Measurements from ENCODE around the gene NIPAL3. TPM values are rescaled to one million over a fixed set of nuclear protein-coding genes. Genes with fewer than 3 reads are reported as not detected.
"Not testable (repeated sequence)": the region's sequence is repeated elsewhere in the genome, so short reads cannot be mapped to it uniquely, and the experiment has no call there.

NIPAL3 gene
- total RNA-seq, 1 donor from 2014 or later = 12.0 TPM

- no peak for DNase-seq
Measured at GRCh38 chr1:24424207-24424606, 8.6 kb downstream of the NIPAL3 start.

DNA sequence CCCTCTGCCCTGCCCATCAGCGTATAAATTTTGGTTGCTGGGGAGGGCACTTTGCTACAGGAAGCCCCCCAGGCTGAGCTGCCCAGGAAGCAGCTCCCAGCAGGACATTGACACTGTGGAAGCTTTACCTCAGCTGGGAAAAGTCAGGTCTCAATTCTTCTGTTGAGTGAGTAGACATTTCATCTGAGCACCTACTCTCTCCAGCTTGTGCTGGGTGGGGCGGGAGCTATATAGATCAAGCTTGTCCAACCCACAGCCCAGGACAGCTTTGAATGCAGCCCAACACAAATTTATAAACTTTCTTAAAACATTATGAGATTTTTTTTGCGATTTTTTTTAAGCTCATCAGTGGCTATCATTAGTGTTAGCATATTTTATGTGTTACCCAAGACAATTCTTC, 9.4 kb downstream of the NIPAL3 start:
- DNase-seq = no peak

DNA sequence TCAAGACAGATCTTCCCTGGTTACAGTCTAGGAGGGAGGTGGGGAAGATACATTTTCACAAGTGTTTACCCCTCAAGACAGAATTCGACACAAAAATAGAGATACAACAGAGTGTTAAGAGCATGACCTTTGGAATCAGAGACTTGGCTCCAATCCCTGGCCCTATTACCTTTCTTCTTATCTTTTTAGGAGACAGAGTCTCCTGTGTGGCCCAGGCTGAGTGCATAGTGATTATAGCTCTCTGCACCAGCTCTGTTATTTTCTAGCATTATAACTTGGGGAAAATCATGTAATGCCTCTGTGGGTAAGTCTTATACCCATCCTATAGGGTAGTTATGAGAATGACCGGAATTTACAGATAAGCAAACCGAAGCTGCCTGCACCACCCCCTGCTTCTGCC, 9.8 kb downstream of the NIPAL3 start:
- DNase-seq = no peak

- DNase-seq = no peak
Measured at GRCh38 chr1:24425922-24426321, 10.3 kb downstream of the NIPAL3 start.

DNA sequence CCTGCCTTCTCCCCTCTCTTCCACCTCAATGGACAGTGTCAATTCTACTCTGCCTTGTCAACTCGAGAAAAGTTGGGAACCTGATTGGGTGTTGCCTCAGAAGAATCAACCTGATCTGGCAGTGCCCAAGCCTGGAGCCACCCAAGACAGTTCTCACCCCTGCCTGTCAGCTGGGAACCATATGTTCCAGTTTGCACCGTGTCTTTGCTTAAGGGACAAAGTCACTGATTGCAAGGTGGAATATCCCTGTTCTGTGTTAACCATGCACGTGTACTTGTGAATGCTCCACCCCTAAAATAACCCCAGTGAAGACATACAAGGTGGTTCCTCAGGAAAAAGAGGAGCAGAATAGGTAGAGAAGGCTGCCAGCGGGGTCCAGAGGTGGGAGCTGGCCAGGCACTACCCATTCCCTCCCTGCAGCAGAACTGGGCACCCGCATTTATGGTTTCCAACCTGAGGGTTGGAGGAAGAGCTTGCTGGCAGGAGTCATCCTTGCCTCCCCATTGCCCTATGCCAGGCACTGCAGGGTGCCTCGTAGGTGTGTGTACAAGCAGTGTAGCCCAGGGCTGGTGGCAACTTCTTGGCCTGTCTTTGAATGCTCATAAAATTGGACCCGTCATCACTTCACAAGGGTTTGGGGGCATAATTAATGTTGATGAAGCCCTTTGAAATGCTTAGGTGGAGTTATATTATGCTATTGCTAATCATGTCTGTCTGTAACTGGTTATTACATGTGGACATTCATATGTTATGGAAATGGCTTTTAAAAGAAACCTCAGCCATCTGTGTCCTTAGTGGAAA, 11.3 kb downstream of the NIPAL3 start:
- no peak for DNase-seq

DNA sequence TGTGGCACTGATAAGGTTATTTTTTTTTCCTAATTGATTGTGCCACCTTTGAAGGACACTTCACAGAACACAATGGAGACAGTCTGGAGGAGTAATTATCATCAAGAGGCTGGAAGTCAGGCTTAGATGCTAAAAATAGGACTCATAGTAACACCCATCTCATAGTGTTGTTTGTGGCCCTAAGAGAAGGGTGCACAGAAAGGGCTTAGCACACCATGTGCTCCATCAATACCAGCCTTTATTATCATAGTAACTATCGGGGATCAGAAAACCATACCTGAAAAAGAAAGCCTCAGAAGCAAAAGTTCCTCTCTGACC, 11.9 kb downstream of the NIPAL3 start:
- DNase-seq = no peak

GRCh38 chr1:24435782-24436365, 20.3 kb downstream of the NIPAL3 start:
- no peak for DNase-seq

GRCh38 chr1:24437631-24438396, 22.2 kb downstream of the NIPAL3 start:
- DNase-seq = peak; percentile 35

GRCh38 chr1:24438423-24438901, 22.9 kb downstream of the NIPAL3 start:
- DNase-seq = peak; percentile 44

DNA sequence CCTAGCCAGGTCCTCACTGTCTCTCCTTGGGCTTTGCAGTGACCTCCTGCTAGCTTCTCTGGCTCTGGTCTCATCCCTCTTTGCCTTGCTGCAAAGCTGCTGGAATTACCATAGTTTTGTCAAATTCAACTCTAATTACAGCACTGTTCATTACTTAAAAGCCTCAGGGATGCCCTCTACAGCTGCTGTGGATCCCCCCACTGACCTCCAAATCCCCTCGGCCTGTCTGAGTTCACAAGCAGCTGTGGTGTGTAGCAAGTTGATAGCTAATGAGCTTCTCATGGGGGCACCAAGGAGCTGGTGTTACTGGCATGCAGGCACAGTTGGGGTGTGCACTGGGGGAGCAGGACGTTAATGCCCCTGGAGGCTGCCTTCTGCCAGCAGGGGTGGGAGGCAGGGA, 24.8 kb downstream of the NIPAL3 start:
- no peak for DNase-seq

DNA sequence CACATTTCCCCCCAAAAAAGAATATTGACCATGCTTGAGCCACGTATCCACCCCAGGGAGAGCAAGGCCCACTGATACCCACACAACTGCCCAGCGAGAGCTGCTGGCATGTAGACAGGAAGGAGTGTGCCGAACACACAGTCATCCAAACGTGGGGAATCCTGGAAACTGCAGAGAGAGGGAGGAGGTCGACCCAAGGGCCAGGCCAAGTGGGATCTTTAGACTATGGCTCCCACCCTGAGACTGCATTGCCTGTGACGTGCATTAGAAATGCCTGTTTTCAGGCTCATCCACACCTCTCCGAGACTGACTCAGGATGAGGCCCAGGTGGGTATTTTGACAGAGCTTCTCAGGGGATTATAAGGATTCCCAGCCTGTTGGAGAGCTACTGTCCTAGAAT, 25.9 kb downstream of the NIPAL3 start:
- no peak for DNase-seq

DNA sequence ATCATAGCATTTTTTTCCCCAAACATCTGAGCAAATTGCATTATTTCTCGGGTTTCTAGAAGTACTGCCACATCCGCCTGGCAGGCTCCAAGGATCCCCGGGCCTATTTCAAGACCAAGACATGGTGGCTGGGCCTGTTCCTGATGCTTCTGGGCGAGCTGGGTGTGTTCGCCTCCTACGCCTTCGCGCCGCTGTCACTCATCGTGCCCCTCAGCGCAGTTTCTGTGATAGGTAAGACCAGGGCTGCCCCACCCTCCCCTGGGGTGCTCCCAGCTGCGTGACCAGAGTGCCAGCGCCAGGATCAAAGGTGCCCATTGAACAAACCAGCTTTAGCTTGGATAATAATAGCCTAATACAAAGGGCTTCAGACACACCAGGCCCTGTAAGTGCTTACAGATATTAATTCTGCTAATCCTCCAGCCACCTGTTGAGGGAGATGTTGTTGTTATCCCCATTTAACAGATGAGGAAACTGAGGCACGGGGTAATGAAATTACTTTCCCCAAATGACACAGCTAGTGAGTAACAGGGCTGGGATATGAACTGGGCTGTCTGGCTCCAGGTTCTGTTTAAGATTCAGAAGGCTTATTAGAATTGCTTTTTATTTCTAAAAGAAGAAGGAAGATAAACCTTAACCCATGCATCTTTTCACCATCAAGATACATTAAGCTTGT, 26.5 kb downstream of the NIPAL3 start:
- no peak for DNase-seq

GRCh38 chr1:24442764-24443163, 27.2 kb downstream of the NIPAL3 start:
- no peak for DNase-seq

DNA sequence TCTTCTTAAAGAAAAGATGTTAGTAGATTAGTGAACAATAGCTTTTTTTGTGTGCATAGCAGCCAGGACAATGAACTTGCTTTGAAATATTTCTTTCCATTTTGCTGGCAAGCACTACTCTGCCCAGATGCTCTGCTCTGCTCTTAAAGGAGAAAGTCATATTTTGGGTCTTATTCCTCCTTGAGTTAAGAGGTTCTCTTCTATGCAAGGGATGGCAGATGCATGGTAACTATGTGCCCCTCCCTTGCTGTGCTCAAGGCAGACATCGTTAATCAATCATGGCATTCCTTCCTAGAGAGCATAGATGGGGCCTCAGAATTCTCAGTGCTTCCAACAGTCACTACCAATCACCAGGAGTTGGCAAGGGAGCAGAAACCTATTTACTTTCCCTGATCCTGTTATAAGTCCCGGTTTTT, 27.6 kb downstream of the NIPAL3 start:
- DNase-seq = peak; percentile 54

- not testable (repeated sequence) for DNase-seq
Measured at GRCh38 chr1:24446446-24446845, 30.8 kb downstream of the NIPAL3 start.

DNA sequence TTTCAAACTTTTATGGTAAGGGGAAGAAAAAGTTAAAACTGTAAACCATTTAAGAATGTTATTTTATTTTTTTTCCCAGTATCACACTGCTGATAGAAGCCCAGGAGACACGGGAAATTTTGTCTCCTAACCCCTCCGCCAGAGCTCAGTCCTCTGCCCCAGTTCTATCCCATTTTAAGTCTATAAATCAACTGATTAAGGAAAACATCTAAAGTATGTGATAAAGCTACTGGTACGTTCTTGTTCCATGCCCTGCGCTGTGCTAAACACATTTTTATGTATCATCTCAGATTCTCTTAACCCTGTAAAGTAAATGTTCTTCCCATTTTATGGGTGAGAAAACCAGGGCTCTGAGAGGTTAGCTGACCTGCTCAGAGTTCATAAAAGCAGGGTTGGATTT, 34.7 kb downstream of the NIPAL3 start:
- no peak for DNase-seq

GRCh38 chr1:24450857-24451397, 35.3 kb downstream of the NIPAL3 start:
- DNase-seq = no peak

GRCh38 chr1:24451746-24452145, 36.1 kb downstream of the NIPAL3 start:
- peak; percentile 49 for DNase-seq

DNA sequence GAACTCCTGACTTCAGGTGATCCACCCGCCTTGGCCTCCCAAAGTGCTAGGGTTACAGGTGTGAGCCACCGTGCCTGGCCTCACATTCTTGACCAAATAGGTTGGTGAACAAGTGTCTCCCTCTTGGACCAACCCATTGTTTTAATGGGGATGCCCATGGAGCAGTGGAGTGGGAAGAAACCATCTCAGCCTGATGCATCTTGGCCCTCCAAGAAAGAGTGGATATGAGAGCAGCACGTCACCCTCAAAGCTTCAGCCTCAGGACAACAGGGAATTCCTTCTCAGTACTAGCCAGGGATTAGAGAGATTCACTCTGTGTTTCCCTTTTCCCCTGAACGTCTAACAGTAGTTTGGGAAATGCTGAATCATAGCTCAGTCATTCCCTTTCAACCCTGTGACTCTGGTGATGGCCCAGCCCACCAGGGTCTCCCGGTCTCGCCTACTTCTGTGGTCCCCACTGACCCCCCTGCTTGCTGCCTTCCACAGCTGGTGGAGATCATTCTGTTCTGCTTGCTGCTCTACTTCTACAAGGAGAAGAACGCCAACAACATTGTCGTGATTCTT, 37.4 kb downstream of the NIPAL3 start:
- DNase-seq = no peak

DNA sequence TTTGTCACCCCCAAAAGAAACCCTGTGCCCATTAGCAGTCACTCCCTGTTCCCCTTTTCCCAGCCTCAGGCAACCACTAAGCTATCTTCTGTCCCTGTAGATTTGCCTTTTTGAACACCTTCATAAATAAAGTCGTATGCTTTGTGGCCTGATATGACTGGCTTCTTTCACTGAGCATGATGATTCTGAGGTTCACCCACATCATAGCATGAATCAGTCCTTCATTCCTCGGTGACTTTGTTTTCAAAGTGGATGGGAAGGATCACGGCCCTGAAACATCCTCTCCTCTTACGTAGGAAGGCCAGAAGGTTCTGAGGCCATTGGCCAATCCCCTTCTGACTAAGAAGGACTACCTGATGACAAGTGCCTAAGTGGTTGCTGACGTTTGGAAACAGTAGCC, 39.1 kb downstream of the NIPAL3 start:
- DNase-seq = no peak

- DNase-seq = no peak
Measured at GRCh38 chr1:24455272-24455671, 39.7 kb downstream of the NIPAL3 start.

DNA sequence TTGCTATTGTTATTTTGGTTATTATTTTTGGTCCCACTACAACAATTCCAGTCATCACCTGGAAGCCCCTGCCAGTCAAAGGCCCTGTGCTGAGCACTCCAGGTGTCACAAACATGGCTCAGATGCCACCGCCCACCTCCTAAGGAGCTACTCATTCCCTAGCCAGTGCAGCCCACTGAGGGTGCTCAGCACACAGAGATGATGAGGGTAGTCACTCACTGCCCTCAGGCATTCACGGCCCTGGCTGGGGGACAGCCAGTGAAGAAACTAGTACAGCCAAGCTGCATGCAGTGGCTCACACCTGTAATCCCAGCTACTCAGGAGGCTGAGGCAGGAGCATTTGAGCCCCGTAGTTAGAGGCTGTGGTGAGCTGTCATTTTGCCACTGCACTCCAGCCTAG, 42.3 kb downstream of the NIPAL3 start:
- no peak for DNase-seq

Measured in skin of body (tissue), 2 donors.